Liver (tissue), 3 donors: Measurements from ENCODE around the gene ACVR1.
A peak's percentile ranks its signal among the peaks of the same experiment; 100 is the strongest.

ENCODE experiments used
- FOXA2 ChIP-seq: IDR thresholded peaks from 2 replicates; pipeline ENCODE4 v1.6.1; 2016; ENCODE audit warnings: antibody characterized with exemption
- GABPA ChIP-seq, 2 donors: IDR thresholded peaks in 1 of 2; conservative IDR thresholded peaks in 1 of 2; 2 replicates each; pipeline ENCODE4 v1.6.1; 2016; ENCODE audit warnings: antibody characterized with exemption in 2 of 2, mild to moderate bottlenecking in 1 of 2, moderate library complexity in 1 of 2
- JUND ChIP-seq, 2 donors: IDR thresholded peaks; 2 replicates each; pipeline ENCODE4 v1.6.1; 2016; ENCODE audit warnings: antibody characterized with exemption in 2 of 2
- RAD21 ChIP-seq, 2 donors: IDR thresholded peaks; 2 replicates each; pipeline ENCODE4 v1.6.1; 2016; ENCODE audit warnings: antibody characterized with exemption in 2 of 2, mild to moderate bottlenecking in 2 of 2
- TAF1 ChIP-seq: conservative IDR thresholded peaks from 2 replicates; pipeline ENCODE4 v1.6.1; 2016; ENCODE audit warnings: antibody characterized with exemption, mild to moderate bottlenecking
- YY1 ChIP-seq: IDR thresholded peaks from 2 replicates; pipeline ENCODE4 v1.6.1; 2016; ENCODE audit warnings: antibody characterized with exemption, mild to moderate bottlenecking
- TF ChIP-seq, protein P1 (sequence below): fragments of 150-350 bp; IDR thresholded peaks from 2 replicates; pipeline ENCODE4 v1.5.1; 2017; ENCODE audit warnings: improper control_type of control experiment, low read depth, low read length; ENCODE audit not compliant: missing input control
- TF ChIP-seq, protein P2 (sequence below): IDR thresholded peaks from 2 replicates; pipeline ENCODE4 v1.6.1; 2016; ENCODE audit warnings: antibody characterized with exemption
- TF ChIP-seq, protein P3 (sequence below): IDR thresholded peaks from 2 replicates; pipeline ENCODE4 v1.6.1; 2016; ENCODE audit warnings: antibody characterized with exemption
- donor health status: healthy.
- donor health status: healthy.

DNA sequence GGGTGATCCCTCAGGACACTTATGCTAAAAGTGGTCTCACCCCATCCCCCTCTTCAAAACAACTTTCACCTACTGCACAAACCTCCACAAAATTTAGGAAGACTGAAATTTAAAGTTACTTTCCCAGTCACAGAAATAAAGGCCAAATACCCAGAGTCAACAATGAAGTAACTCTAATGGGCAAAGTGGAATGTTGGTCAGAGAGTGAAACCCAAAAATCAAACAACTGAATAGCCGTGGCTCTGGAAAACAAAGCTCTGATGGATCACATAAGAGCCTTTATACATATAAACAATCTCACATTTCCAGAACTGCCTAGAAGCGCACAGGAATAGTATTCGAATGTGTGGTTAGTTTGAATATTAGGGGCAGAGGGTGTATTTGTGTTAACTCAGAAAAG, 4.7 kb downstream of the ACVR1 start:
- TF ChIP-seq TAF1 = no peak
- TF ChIP-seq, protein P1, sequence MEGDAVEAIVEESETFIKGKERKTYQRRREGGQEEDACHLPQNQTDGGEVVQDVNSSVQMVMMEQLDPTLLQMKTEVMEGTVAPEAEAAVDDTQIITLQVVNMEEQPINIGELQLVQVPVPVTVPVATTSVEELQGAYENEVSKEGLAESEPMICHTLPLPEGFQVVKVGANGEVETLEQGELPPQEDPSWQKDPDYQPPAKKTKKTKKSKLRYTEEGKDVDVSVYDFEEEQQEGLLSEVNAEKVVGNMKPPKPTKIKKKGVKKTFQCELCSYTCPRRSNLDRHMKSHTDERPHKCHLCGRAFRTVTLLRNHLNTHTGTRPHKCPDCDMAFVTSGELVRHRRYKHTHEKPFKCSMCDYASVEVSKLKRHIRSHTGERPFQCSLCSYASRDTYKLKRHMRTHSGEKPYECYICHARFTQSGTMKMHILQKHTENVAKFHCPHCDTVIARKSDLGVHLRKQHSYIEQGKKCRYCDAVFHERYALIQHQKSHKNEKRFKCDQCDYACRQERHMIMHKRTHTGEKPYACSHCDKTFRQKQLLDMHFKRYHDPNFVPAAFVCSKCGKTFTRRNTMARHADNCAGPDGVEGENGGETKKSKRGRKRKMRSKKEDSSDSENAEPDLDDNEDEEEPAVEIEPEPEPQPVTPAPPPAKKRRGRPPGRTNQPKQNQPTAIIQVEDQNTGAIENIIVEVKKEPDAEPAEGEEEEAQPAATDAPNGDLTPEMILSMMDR = no peak
- TF ChIP-seq FOXA2 = peak; percentile 35
- TF ChIP-seq, protein P2, sequence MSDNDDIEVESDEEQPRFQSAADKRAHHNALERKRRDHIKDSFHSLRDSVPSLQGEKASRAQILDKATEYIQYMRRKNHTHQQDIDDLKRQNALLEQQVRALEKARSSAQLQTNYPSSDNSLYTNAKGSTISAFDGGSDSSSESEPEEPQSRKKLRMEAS = no peak
- TF ChIP-seq YY1 = no peak
- no peak for TF ChIP-seq GABPA (IDR thresholded peaks at IDR 0.05 in 1 of 2, conservative IDR thresholded peaks at IDR 0.05 in 1 of 2)
- TF ChIP-seq, protein P3, sequence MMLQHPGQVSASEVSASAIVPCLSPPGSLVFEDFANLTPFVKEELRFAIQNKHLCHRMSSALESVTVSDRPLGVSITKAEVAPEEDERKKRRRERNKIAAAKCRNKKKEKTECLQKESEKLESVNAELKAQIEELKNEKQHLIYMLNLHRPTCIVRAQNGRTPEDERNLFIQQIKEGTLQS = no peak
- no peak for TF ChIP-seq JUND (IDR thresholded peaks at IDR 0.05)
- TF ChIP-seq RAD21 (IDR thresholded peaks at IDR 0.05) = peak; percentile 41 to 55
